ENCODE data around the gene NDUFV1. TPM values are rescaled to one million over a fixed set of nuclear protein-coding genes. Genes with fewer than 3 reads are reported as not detected.
A peak's percentile ranks its signal among the peaks of the same experiment; 100 is the strongest.

NDUFV1 gene
- total RNA-seq, 2 experiments from 2014 or later = 223 to 224 TPM

GRCh38 chr11:67627812-67628624 lies 21.3 kb downstream of the NDUFV1 start:
- peaks cover 22% of the 10 kb centered on the region for H3K4me1 ChIP-seq (ENCODE audit: insufficient read depth, low read length)
- POLR2A ChIA-PET = interaction anchor here (2.6 to 4.5 kb wide), 4 partner anchors 14 to 45 kb away, joined by 16 to 51 read pairs (median 30); partner anchors contain the start of genes ACY3 and GSTP1
- Mint-ChIP-seq H3K4me1 (ENCODE audit: low read depth) (peaks cover 6% of the 10 kb centered on the region), H3K36me3 (ENCODE audit: low read depth) (no peaks in the 10 kb centered on the region), H3K4me3 (peak overlapping the region; percentile 56), H3K27me3 (no peaks in the 10 kb centered on the region), H3K9me3 (no peaks in the 10 kb centered on the region), H3K27ac (no peak overlapping the region)
- CTCF ChIA-PET = interaction anchor here (1.6 to 3.7 kb wide), 6 partner anchors 11 to 31 kb away, joined by 7 to 38 read pairs (median 12); partner anchors contain the start of genes ACY3 and TBX10
- intact Hi-C loops (cut with DNase I, micrococcal nuclease) = no loop called here
- no peaks in the 10 kb centered on the region for H3K27me3 ChIP-seq (ENCODE audit: control insufficient read depth in 1 of 2, insufficient read depth in 2 of 2, low read length in 2 of 2)
- H3K9me3 ChIP-seq (ENCODE audit: control insufficient read depth in 1 of 2, insufficient read depth in 1 of 2, low read length in 2 of 2) = no peaks in the 10 kb centered on the region
- no peak for TF ChIP-seq CTCF (IDR thresholded peaks at IDR 0.05)
- no peaks in the 10 kb centered on the region for H3K36me3 ChIP-seq (ENCODE audit: insufficient read depth, low read length)
- DNase-seq (peak in 3 of 14 experiments; percentile 2 to 33 (median 31)), ATAC-seq (ENCODE audit: poor library complexity) (no peak)
- no peak overlapping the region for H3K27ac ChIP-seq (ENCODE audit: low read depth in 1 of 2, low read length in 2 of 2)
- H3K4me3 ChIP-seq (ENCODE audit: low read length) = no peak overlapping the region

DNA sequence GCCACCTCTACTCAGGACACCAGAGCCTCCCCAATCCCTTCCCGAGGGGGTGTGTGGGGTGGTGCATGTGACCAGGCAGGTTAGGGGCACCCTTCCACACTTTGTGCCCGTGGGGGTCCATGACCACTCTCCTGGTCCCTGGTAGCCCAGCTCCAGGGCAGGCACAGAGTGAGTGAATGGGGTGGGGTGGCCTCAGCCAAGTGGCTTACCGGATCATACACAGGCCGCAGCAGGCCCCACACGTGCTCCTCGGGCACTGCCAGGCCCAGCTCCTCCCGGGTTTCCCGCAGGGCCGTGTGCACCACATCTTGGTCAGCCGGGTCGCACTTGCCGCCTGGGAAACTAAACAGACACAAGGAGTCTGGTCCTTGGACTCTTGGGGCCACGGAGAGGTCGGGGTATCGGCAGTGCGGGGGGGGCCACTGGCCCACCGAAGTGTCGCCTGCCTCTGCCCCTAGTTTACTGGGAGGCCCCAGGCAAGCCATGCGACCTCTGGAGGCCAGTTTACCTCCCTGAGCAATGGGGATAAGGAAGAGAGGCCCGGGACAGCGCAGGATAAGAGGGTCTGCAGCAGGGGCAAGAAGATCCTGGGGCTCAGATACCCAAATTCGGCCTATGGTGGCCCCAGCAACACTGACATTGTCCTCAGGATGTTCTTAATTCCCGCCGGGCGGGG lies 22.1 kb downstream of the NDUFV1 start:
- ChIA-PET POLR2A (interaction anchor here (0.5 to 4.5 kb wide), 12 partner anchors 13 to 389 kb away, joined by 3 to 51 read pairs (median 5); partner anchors contain the start of genes ACY3, GSTP1 and POLD4), CTCF (interaction anchor here (0.7 to 3.7 kb wide), 20 partner anchors 9 to 388 kb away, joined by 3 to 38 read pairs (median 5); partner anchors contain the start of genes ACY3, GSTP1 and TBX10)
- Mint-ChIP-seq H3K4me3 (peak overlapping the region; percentile 59), H3K36me3 (ENCODE audit: low read depth) (no peaks in the 10 kb centered on the region), H3K27ac (no peak overlapping the region), H3K9me3 (no peaks in the 10 kb centered on the region), H3K4me1 (ENCODE audit: low read depth) (peaks cover 6% of the 10 kb centered on the region), H3K27me3 (no peaks in the 10 kb centered on the region)
- no peak for TF ChIP-seq CTCF (IDR thresholded peaks at IDR 0.05)
- peak overlapping the region in 1 of 2 donors; percentile 30 for H3K27ac ChIP-seq (ENCODE audit: low read depth in 1 of 2, low read length in 2 of 2)
- H3K9me3 ChIP-seq (ENCODE audit: control insufficient read depth in 1 of 2, insufficient read depth in 1 of 2, low read length in 2 of 2) = no peaks in the 10 kb centered on the region
- intact Hi-C loops (cut with DNase I, micrococcal nuclease) = loop anchor here (1.0 kb wide), 4 partner anchors 15 to 84 kb away; partner anchors contain the start of gene NDUFV1 (in 1 of the 2)
- H3K36me3 ChIP-seq (ENCODE audit: insufficient read depth, low read length) = no peaks in the 10 kb centered on the region
- ATAC-seq (ENCODE audit: poor library complexity) = no peak
- no peaks in the 10 kb centered on the region for H3K27me3 ChIP-seq (ENCODE audit: control insufficient read depth in 1 of 2, insufficient read depth in 2 of 2, low read length in 2 of 2)
- no peak overlapping the region for H3K4me3 ChIP-seq (ENCODE audit: low read length)
- peak in 1 of 14 experiments; percentile 33 for DNase-seq
- peaks cover 22% of the 10 kb centered on the region for H3K4me1 ChIP-seq (ENCODE audit: insufficient read depth, low read length)

Data from CD4-positive, alpha-beta T cell (primary cell).